GM18861 (cell line): Measurements from ENCODE around the gene FKRP.

ENCODE experiments used
- ATAC-seq: cut with Tn5 transposase; IDR thresholded peaks from one replicate; pipeline ENCODE4 v1.9.1; 2021; ENCODE audit not compliant: unreplicated experiment

The FKRP gene

DNA sequence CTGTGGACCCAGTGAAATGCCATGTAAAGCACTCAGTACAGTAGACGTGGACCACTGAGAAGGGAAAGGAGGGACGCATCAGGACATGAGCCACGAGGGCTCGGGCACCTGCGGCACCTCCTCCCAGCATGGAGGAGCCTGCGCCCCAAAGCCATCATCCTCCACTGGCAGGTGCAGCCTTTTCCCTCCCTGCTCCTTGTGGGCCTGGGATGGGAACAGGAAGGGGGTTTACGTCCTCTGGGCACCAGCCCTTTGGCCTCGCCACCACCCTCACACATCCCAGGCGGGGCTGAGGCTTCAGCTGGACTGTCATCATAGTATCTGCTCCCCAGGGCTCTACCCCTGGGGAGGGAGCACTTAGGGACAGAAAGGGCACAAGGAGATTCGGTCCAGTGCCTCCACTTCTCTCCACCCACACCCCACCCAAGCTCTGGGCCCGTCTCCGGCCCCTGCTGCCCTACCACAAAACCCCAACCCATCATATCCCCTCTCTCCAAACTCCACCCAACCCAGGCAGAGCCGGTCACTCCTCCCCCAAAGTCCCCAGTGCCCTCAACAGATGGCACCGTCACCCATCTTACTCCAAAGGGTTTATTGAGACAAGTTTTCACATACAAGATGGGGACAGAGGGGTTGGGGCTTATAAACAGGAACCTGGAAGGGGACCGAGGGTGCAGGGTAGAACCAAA lies 26.8 kb upstream of the FKRP start:
- ATAC-seq, result peak; percentile 23

DNA sequence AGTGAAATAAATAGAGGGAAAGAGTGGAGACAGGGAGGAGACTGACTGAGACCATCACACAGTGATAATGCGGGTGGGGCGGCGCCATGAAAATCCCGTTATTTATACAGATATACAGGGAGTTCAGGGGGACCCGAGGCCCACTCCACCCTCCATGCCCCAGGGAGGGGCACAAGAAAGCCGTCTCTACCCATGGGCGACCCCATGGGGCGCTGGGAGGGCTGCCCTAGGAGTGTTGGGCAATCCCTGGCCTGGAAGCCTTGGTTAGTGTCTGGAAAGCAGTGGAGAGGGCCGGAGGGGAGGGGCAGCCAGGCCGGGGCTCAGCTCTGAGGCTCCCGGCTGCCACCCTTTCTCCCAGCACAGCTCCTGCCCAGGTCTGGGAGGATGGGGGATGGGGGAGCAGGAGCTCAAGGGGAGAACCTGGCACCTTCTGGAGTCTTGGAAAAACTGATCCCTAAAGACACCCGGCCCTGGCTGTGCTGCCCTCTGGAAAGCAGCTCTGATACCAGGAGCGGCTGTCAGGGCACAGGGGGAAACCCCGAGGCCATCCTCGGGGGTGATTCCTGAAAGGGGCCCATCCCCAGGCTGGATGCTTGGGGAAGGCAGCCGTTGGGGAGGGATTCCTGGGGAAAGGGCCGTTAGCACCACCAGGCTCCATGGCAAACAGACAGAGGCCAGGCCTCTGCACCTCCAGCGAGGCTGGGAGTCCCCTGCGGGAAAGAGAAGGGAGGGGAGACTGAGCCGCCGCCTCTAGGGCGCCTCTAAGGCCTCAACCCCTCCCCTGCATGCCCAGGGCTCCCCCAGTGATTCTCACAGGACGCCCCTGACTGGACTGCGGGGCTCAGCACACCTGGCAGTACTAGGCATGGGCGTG lies 26.0 kb upstream of the FKRP start:
- no peak for ATAC-seq

DNA sequence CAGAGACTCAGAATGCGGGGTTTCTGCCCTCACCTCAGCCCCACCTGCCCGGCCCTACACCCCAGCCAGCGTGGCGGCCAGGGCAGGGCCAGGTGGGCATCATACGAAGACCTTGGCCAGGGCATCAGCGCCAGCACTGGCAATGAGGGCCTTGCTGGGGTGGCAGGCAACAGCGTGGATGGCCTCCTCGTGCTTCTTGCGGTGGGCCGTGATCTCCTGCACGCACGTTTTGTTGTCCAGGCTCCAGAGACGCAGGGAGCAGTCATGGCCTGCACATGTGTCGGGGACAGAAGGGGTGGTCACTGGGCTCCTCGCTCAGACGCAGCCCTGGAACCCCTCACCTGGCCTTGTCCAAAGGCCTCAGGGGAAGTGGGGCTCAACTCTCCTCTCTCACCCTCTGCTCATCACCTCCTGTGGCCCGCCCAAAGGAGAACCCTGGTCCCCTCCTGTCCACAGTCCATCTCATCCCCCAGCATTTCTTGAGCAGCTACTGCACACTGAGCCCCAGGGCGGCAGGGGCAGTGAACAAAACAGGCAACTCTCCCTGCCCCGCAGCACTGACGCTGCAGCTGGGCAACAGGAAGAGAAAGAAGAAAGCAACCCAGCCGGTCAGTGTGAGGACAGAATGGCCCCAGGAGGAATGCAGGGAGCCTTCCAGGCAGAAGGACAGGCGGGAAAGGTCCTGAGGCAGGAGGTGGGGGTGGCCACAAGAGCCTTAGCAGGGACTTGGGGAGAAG lies 25.2 kb upstream of the FKRP start:
- ATAC-seq, result no peak

GRCh38 chr19:46721269-46722003 lies 24.4 kb upstream of the FKRP start:
- ATAC-seq, result no peak

DNA sequence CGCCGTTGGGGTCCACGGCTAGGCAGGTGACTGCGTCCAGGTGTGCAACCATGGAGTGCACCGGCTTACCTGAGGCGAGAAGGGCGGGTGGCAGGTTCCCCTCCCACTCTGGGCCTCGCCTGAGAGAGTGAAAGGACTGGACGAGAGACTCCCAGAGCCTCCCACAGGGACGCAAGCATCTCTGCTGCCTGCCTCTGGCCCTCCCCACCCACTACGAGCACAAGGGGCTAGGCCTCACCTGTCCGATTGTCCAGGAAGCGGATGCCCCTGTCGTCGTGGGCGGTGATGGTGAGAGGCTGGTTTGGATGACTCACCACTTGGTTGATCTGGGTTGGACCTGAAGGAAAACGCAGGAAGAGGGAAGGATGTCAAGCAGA lies 23.9 kb upstream of the FKRP start:
- no peak for ATAC-seq

DNA sequence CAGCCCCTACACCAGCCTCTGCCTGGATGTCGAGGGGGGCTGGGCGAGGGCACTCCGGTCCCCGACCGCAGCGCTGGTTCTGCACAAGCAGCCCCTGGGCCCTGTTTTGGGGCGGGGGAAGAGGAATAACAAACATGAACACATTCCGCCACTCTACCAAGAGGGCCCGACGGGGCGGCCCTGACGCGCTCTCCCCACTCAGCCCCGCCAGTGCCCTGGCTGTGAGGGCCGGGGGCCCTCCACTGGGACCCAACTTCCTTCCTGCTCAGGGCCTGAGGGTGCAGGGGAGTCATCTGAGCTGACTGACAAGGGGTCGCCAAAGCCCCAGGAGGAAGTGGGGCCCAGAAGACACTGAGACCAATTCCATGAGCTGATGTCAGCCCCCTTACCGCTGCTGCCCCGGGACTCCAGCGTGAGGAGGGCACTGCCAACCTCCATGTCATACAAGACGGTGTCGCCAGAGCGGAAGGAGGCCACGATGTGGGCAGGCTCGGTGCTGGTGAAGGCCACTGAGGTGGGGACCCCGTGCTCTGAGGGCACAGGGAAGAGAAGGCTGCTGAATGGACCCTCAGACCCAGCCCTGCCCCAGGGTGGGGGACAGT lies 23.3 kb upstream of the FKRP start:
- ATAC-seq, result no peak

GRCh38 chr19:46723023-46723461 lies 22.8 kb upstream of the FKRP start:
- no peak for ATAC-seq

DNA sequence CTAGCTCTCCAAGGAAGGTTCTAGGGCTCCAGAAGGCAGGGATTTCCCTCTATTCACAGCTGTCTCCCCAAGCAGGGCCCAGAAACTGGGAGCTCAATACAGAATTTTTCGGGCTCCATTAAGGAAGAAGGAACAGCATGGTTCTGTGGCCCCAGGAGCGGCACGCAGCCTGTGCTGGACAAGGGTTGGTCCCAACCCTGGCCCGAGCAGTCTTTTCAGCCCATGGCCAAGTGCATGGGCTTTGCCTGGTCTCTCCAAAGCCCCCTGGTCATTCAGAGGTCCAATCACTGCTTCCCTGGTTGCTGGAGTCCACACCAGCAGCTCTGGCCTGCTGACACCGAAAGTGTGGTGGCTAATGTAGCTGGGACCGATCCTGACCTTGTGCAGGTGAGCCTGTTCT lies 22.4 kb upstream of the FKRP start:
- no peak for ATAC-seq

DNA sequence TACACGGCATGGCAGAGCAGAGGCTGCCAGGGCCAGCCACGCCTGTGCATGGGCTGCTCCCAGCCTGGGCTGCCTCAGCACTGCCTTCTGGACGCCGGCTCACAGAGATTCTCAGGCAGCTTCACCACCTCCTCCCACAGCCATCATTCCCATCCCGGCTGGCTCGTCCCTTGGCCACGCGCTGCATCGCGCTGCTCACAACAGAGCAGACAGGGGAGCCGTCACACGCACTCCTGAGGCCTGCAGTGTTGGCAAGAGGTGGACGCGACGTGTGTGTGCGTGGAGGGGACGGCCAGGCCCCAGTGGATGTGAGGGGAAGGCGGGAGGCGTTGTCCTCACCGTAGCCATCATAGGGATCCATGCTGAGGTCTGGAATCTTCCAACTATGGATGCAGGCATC lies 21.4 kb upstream of the FKRP start:
- ATAC-seq, result no peak

DNA sequence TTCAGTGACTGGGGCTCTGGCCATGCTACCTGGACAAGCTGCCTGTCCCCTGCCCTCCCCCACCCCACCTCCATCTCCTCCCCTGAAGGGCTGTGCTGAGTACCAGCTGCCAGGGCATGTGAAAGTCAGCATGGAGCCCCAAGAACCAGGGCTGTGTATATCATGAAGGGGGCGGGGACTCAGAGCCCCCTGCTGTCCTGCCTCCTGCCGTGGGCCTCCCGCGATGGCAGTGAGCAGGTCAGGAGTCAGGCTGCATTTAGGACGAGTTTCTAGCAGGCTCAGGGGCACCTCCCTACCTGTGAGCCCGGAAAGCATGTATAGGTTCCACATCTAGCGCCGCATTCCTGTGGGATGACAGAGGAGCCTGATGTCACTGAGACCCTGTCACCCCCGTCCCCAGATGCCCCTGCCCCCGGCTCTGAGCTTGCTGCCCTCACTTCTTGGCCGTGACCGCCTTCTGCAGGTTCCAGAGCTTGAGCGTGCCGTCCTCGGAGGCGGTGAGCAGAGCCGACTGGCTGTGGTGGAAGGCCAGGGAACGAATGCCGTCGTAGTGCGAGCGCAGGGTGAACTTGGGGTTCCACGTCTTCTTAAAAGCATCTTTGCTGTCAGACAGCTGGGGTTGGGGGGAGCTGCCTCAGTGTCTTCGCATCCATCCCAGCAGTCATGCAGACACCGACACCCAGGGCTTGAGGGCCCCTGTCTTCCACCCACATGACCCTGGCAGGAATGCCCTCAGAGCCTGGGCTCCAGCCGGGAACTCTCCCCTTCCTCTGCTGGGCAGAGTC lies 20.6 kb upstream of the FKRP start:
- no peak for ATAC-seq

- no peak for ATAC-seq
Observed at GRCh38 chr19:46725859-46726393, 19.9 kb upstream of the FKRP start.

- no peak for ATAC-seq
Observed at GRCh38 chr19:46726551-46726950, 19.3 kb upstream of the FKRP start.

- ATAC-seq, result no peak
Observed at GRCh38 chr19:46726971-46727501, 18.8 kb upstream of the FKRP start.

DNA sequence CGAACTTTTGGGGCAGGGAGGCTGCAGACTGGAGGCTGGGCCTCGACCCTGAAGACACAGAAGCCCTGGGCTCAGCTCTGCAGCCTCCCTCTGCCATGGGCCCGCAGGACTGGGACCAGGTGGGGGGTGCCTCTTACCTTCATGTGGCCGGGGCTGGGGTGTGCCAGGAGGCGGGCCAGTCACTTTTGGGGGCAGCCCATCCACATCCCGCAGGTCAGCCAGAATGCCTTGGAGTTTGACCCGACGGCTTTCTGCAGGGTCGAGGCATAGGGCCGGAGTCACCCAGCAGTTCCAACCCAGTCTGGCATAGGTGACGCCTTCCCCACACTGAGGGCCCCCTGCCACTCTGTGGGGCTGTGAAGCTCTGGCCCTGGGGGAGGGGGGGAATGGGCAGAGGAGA lies 18.1 kb upstream of the FKRP start:
- no peak for ATAC-seq

- ATAC-seq, result no peak
Observed at GRCh38 chr19:46728208-46728607, 17.6 kb upstream of the FKRP start.

GRCh38 chr19:46728693-46729339 lies 17.0 kb upstream of the FKRP start:
- ATAC-seq, result no peak

DNA sequence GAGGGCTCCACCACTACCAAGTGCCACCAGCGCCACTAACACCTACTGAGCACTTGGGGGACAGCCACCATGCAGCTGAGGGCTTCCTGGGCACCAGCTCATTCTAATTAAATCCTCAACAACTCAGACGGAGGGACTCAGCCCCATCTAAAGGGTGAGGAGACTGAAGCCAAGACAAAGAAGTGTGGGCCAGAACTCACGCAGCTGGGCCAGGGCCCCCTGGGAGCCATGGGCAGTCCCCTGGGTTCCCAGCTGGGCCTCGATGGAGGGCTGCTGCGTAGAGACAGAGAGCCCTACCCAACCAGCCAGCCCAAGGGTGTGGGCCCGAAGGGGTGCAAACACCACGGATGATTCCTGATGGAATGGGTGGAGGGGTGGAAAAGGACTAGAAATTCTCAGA lies 16.2 kb upstream of the FKRP start:
- ATAC-seq, result no peak

- no peak for ATAC-seq
Observed at GRCh38 chr19:46730187-46730586, 15.7 kb upstream of the FKRP start.

GRCh38 chr19:46730595-46730994 lies 15.3 kb upstream of the FKRP start:
- no peak for ATAC-seq
